ENCODE results near the gene GABRG2.

- TF ChIP-seq CTCF (IDR thresholded peaks at IDR 0.05; ENCODE audit: low read length): no peak
- TF ChIP-seq EZH2 (optimal IDR thresholded peaks at IDR 0.05; ENCODE audit: low read depth, low read length): no peak
These were observed 14.9 kb upstream of the GABRG2 start for GRCh38 chr5:162052676-162053075.
